Measurements from ENCODE around the gene TMEM255B.

The TMEM255B gene

DNA sequence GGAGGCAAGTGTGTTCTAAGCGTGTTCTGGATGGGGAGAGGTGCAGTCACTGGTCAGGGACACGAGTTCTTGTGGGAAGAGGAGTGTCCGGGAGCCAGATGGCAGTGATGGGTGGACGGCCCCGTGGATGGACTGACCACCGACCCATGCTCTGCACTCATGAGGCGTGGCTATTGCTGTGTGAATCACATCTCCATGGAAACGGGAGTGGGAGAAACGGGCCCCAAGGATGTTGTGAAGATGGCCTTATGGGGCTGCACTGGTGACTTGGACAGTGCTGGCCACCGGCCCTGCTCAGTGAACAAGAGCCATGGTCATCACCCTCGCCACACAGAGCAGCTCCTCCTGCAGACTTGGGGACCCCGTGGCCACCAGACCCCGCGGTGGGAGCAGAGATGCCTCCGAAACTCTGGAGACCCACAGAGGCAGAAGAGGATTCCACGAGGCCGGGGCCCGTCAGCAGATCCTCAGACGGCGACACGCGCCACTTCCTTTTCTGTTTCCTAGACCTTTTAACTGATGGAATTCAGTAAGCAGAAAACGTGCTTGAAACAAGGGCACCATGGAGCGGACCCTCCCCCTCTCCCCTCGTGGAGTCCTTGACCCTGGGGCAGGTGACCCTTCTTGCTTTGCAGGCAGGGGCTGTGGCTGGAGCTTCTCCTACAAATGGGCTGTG, 57.4 kb downstream of the TMEM255B start:
- peak overlapping the region; percentile 65 for H3K27ac ChIP-seq
- TF ChIP-seq, protein P1, sequence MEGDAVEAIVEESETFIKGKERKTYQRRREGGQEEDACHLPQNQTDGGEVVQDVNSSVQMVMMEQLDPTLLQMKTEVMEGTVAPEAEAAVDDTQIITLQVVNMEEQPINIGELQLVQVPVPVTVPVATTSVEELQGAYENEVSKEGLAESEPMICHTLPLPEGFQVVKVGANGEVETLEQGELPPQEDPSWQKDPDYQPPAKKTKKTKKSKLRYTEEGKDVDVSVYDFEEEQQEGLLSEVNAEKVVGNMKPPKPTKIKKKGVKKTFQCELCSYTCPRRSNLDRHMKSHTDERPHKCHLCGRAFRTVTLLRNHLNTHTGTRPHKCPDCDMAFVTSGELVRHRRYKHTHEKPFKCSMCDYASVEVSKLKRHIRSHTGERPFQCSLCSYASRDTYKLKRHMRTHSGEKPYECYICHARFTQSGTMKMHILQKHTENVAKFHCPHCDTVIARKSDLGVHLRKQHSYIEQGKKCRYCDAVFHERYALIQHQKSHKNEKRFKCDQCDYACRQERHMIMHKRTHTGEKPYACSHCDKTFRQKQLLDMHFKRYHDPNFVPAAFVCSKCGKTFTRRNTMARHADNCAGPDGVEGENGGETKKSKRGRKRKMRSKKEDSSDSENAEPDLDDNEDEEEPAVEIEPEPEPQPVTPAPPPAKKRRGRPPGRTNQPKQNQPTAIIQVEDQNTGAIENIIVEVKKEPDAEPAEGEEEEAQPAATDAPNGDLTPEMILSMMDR (conservative IDR thresholded peaks at IDR 0.05), result no peak
- TF ChIP-seq ZFX (IDR thresholded peaks at IDR 0.05), result no peak

DNA sequence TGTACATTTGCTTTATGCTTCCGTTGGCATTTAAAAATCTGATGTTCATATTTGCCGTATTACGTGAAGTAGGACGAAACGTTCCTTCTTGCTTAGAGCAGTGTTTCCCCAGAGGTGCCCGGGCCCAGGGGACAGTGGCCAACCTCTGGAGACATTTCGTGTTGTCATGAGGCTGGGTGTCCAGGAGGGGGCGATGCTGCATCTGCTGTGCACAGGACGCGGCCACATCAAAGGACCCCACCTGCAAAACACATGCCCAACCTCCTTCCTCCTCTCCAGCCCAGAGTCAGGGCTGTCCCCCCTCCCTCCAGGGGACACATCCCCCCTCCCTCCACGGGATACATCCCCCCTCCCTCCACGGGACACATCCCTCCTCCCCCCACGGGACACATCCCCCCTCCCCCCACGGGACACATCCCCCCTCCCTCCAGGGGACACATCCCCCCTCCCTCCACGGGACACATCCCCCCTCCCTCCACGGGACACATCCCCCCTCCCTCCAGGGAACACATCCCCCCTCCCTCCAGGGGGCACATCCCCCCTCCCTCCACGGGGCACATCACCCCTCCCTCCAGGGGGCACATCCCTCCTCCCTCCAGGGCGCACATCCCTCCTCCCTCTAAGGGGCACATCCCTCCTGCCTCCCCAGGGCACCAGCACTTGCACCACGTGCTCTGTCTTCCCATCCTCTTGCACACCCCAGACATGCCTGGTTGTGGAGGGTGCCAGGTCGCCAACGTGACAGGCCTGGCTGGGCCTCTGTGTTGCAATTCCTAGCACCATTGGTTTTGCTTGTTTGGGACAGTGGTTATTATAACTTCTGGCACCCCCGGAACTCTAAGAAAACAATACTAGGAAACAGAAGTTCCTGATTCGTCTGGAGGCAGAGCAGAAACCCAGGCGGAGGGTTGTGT, 58.2 kb downstream of the TMEM255B start:
- no peak for TF ChIP-seq ZFX (IDR thresholded peaks at IDR 0.05)
- TF ChIP-seq, protein P1 (conservative IDR thresholded peaks at IDR 0.05), result peak; percentile 73
- H3K27ac ChIP-seq, result no peak overlapping the region; the same call in 1 of the 2 replicates

DNA sequence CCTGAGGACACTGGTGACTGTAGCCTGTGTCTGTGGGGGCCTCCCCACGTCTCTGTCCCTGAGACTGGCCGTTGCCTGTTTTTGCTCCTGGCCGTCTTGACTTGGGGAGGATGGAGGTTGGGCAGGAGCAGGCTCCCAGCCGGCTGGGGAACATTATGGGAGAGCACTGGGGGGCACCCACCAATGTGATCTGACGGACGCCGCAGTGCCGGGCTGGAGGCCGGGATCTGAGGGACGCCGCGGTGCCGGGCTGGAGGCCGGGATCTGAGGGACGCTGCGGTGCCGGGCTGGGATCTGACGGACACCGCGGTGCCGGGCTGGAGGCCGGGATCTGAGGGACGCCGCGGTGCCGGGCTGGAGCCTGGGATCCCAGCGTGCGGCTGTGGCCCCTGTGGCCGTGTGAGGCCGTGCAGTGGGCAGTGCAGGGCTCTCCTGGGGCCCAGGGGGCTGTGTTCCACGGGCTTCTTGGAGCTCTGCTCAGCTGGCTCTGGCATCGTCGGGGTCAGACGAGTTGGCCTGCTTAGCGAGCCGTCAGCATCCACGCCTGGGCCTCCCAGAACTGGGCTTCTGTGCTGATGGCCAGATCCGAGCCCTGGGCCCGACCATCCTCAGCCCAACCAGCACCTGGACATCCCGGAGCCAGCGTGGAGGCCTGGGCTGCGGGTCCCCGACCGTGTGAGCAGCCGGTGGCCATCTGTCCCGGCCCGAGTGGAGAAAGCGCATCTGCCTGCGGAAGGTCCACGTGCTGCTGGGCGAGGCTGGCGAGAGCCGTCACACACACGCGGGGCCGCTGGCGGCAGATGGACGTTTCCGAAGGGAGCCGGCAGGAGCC, 59.0 kb downstream of the TMEM255B start:
- no peak overlapping the region for H3K27ac ChIP-seq
- no peak for TF ChIP-seq ZFX (IDR thresholded peaks at IDR 0.05)
- TF ChIP-seq, protein P1 (conservative IDR thresholded peaks at IDR 0.05), result no peak

DNA sequence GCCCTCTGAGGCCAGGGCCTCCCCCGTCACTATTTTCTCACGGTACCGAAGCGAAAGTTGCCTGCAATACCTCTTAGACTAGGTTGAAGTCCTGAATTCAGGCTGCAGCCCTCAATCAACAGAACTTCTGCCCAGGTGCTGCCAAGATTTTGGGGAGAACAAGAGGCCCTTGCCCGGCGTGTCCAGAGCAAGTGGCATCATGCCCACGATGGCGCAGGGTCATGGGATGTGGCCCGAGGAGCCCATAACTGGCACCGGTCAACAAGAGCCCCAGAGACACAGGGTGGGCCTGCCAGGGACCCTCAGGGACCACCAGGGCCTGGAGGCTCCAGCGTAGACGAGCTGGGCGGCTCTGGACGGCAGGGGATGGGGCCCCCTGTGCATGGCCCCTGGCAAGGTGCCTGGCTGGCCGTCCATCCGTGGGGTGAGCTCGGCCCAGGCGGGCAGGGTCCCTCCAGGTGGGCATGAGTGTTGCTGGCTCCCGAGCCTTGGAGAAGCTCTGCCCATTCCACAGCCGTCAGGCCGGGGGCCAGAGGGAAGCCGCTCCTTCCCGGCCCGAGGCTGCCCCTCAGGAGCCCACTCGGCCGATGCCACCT, 59.8 kb downstream of the TMEM255B start:
- no peak for TF ChIP-seq ZFX (IDR thresholded peaks at IDR 0.05)
- TF ChIP-seq, protein P1 (conservative IDR thresholded peaks at IDR 0.05), result no peak

DNA sequence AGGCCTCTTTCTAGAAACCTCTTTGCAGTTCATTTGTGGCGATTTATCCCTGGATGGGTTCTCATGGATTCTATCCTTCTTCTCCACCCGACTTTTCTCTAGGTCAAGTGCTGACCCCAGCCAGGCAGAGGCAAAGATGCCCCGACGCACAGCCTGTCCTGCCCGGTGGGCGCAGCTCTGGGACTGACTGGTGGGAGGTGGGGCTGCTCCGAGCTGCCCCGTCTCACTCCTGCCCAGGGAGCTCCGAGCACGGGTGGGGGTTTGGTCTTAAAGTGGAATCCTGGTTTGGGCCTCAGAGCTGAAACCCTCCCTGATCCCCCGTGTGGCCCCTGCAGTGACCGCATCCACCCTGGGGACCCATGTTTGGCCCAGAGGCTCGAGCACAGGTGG, 60.3 kb downstream of the TMEM255B start:
- TF ChIP-seq ZFX (IDR thresholded peaks at IDR 0.05), result no peak
- TF ChIP-seq, protein P1 (conservative IDR thresholded peaks at IDR 0.05), result no peak
- H3K27ac ChIP-seq, result no peak overlapping the region

More for the DNA sequence above, 59.8 kb downstream of the TMEM255B start:
- H3K27ac ChIP-seq, result no peak overlapping the region

DNA sequence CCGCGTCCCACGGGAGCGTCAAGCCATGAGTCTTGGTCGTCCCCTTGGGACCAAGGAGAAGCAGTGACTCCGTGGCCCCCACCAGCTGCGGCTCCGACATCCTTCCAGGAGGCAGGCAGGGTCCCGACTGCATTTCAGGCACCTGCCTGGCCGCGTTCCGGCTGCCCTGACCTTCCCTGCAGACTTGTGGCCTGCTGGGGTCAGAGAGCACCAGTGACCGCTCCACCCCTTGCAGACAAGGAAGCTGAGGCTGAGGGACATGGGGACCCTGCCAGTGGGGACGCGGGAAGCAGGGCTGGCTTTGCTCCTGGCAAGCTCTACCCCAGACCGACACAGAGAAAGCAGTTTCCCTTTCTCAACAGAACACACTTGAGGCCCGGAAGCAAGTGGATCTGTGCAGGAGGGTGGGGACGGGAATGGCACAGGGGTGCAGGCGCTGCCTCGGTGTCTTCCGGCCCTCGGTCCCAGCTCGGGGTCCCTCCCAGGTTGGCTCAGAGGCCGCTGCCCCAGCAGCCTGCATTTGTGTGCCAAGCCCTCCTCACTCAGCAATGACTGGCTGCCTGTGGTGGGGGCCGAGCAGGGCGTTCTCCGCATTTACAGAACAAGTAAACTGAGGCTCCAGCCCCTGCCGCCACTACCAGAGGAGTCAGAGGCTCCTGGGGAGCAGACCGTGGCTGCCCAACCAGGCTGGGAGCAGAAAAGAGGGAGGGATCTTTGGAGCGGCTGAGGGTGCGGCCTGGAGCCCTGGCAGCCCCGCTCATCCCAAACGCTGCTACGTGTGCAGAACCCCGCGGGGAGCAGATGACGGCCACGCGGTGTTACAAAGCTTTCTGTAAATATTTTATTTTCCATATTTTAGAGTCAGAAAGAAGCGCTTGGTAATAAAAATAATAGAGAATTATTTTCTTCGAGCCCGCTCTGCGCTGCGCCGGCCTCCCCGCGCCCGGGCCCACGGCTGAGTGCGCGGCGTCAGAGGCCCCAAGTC, 61.0 kb downstream of the TMEM255B start:
- no peak overlapping the region for H3K27ac ChIP-seq
- TF ChIP-seq, protein P1 (conservative IDR thresholded peaks at IDR 0.05), result no peak
- TF ChIP-seq ZFX (IDR thresholded peaks at IDR 0.05), result no peak
